CD4-positive, CD25-positive, alpha-beta regulatory T cell (primary cell): ENCODE results near the gene UBQLNL. TPM values are rescaled to one million over a fixed set of nuclear protein-coding genes. Genes with fewer than 3 reads are reported as not detected.

Source experiments
- ATAC-seq, 2 donors: fragments of 150-1000 bp; cut with Tn5 transposase; one replicate each; pipeline ENCODE4 v1.10.0; 2021; ENCODE audit warnings: low read depth in 2 of 2, moderate number of reproducible peaks in 2 of 2, moderate library complexity in 1 of 2
- DNase-seq, 3 donors: peaks; one replicate each; pipeline versions ENCODE4 v3.0.0 to v3.0.0-alpha.2; 2012 to 2022; ENCODE audit warnings: mixed read lengths in 1 of 3
- H3K27ac ChIP-seq: one replicate; pipeline ENCODE4 v1.7.0; 2013; ENCODE audit warnings: mild to moderate bottlenecking, low read length; ENCODE audit not compliant: insufficient read depth, poor library complexity, severe bottlenecking
- H3K27me3 ChIP-seq: one replicate; pipeline ENCODE4 v1.7.0; 2013; ENCODE audit warnings: low read length; ENCODE audit not compliant: control insufficient read depth, insufficient read depth
- H3K36me3 ChIP-seq: one replicate; pipeline ENCODE4 v1.7.0; 2013; ENCODE audit warnings: mild to moderate bottlenecking, low read length, moderate library complexity; ENCODE audit not compliant: control insufficient read depth, insufficient read depth
- H3K4me1 ChIP-seq: 2 replicates; pipeline ENCODE4 v1.7.0; 2013; ENCODE audit warnings: mild to moderate bottlenecking, low read length; ENCODE audit not compliant: insufficient read depth, control insufficient read depth, poor library complexity, severe bottlenecking
- H3K4me3 ChIP-seq: one replicate; pipeline ENCODE4 v1.7.0; 2013; ENCODE audit warnings: low read depth, mild to moderate bottlenecking, low read length, moderate library complexity
- H3K9me3 ChIP-seq, 2 experiments: 1 replicate in 1 of 2; 2 replicates in 1 of 2; pipeline ENCODE4 v1.7.0; 2013; ENCODE audit warnings: low read length in 2 of 2, mild to moderate bottlenecking in 1 of 2, moderate library complexity in 1 of 2; ENCODE audit not compliant: control insufficient read depth in 2 of 2
- H3K27ac Mint-ChIP-seq, 3 donors: one replicate each; pipeline ENCODE4 v1.8.0; 2020 to 2022; ENCODE audit warnings: mild to moderate bottlenecking in 3 of 3, mixed read lengths in 3 of 3, moderate library complexity in 2 of 3
- H3K27me3 Mint-ChIP-seq: one replicate; pipeline ENCODE4 v1.8.0; 2022; ENCODE audit warnings: mild to moderate bottlenecking, mixed read lengths
- H3K36me3 Mint-ChIP-seq: one replicate; pipeline ENCODE4 v1.8.0; 2020; ENCODE audit warnings: mixed read lengths
- H3K4me1 Mint-ChIP-seq, 4 donors: one replicate each; pipeline ENCODE4 v1.8.0; 2020 to 2022; ENCODE audit warnings: mixed read lengths in 4 of 4, mild to moderate bottlenecking in 1 of 4
- H3K4me3 Mint-ChIP-seq, 4 donors: one replicate each; pipeline ENCODE4 v1.8.0; 2020 to 2022; ENCODE audit warnings: mild to moderate bottlenecking in 4 of 4, mixed read lengths in 4 of 4, moderate library complexity in 3 of 4
- H3K9me3 Mint-ChIP-seq, 7 donors: one replicate each; pipeline ENCODE4 v1.8.0; 2020 to 2022; ENCODE audit warnings: mixed read lengths in 7 of 7, mild to moderate bottlenecking in 3 of 7, moderate library complexity in 2 of 7
- polyA plus RNA-seq, 4 donors: library from polyadenylated mRNA; unstranded; fragments of 300-500 nt; fragmentation: Illumina TruSeq; gene quantifications; one replicate each; pipeline ENCODE4 v1.2.3, GENCODE V29; 2021
- total RNA-seq: library from RNA; stranded (reverse); gene quantifications from one replicate; pipeline ENCODE4 v1.2.3, GENCODE V29; 2022

Gene UBQLNL
- total and polyA plus RNA-seq, 5 donors from 2014 or later: 0.32 TPM; not detected in 4

- H3K27ac Mint-ChIP-seq: no peak overlapping the region
- ATAC-seq (no peak), DNase-seq (no peak)
- H3K27me3 Mint-ChIP-seq: peaks cover 2% of the 10 kb centered on the region
- Histone ChIP-seq H3K9me3 (no peaks in the 10 kb centered on the region), H3K27ac (no peak overlapping the region), H3K36me3 (no peaks in the 10 kb centered on the region), H3K4me1 (no peaks in the 10 kb centered on the region), H3K27me3 (peaks cover 6% of the 10 kb centered on the region), H3K4me3 (no peak overlapping the region)
- H3K9me3 Mint-ChIP-seq: peaks cover 0 to 2% (median 0%) of the 10 kb centered on the region in 7 donors
- H3K36me3 Mint-ChIP-seq: no peaks in the 10 kb centered on the region
- H3K4me3 Mint-ChIP-seq: no peak overlapping the region
- H3K4me1 Mint-ChIP-seq: no peaks in the 10 kb centered on the region
Measured at GRCh38 chr11:5486421-5486820, 30.1 kb downstream of the UBQLNL start.

GRCh38 chr11:5486003-5486402 lies 30.5 kb downstream of the UBQLNL start:
- Mint-ChIP-seq H3K9me3 (peaks cover 0 to 2% (median 0%) of the 10 kb centered on the region in 7 donors), H3K4me1 (no peaks in the 10 kb centered on the region), H3K36me3 (no peaks in the 10 kb centered on the region), H3K4me3 (no peak overlapping the region), H3K27me3 (no peaks in the 10 kb centered on the region), H3K27ac (no peak overlapping the region)
- no peaks in the 10 kb centered on the region for H3K36me3 ChIP-seq
- H3K27me3 ChIP-seq: peaks cover 6% of the 10 kb centered on the region
- no peak overlapping the region for H3K27ac ChIP-seq
- DNase-seq (no peak), ATAC-seq (no peak)
- H3K9me3 ChIP-seq: no peaks in the 10 kb centered on the region
- H3K4me3 ChIP-seq: no peak overlapping the region
- H3K4me1 ChIP-seq: no peaks in the 10 kb centered on the region

- no peak for ATAC-seq
- DNase-seq: peak; percentile 2 to 46 (median 42)
- Histone ChIP-seq H3K9me3 (no peaks in the 10 kb centered on the region), H3K27ac (no peak overlapping the region), H3K36me3 (no peaks in the 10 kb centered on the region), H3K4me1 (no peaks in the 10 kb centered on the region), H3K4me3 (no peak overlapping the region), H3K27me3 (no peaks in the 10 kb centered on the region)
- Mint-ChIP-seq H3K27me3 (no peaks in the 10 kb centered on the region), H3K4me1 (no peaks in the 10 kb centered on the region), H3K4me3 (no peak overlapping the region), H3K27ac (no peak overlapping the region), H3K36me3 (no peaks in the 10 kb centered on the region), H3K9me3 (no peaks in the 10 kb centered on the region)
Measured at GRCh38 chr11:5476186-5476819, 40.2 kb downstream of the UBQLNL start.

- Mint-ChIP-seq H3K4me3 (no peak overlapping the region), H3K9me3 (peaks cover 0 to 2% (median 0%) of the 10 kb centered on the region in 7 donors), H3K4me1 (no peaks in the 10 kb centered on the region), H3K36me3 (no peaks in the 10 kb centered on the region), H3K27me3 (no peaks in the 10 kb centered on the region), H3K27ac (no peak overlapping the region)
- Histone ChIP-seq H3K36me3 (no peaks in the 10 kb centered on the region), H3K27ac (no peak overlapping the region), H3K4me3 (no peak overlapping the region), H3K27me3 (no peaks in the 10 kb centered on the region), H3K9me3 (no peaks in the 10 kb centered on the region), H3K4me1 (no peaks in the 10 kb centered on the region)
- ATAC-seq (no peak), DNase-seq (no peak)
Measured at GRCh38 chr11:5473921-5474320, 42.6 kb downstream of the UBQLNL start.

GRCh38 chr11:5467527-5467926 lies 49.0 kb downstream of the UBQLNL start:
- no peaks in the 10 kb centered on the region for H3K27me3 Mint-ChIP-seq
- Histone ChIP-seq H3K27me3 (no peaks in the 10 kb centered on the region), H3K36me3 (no peaks in the 10 kb centered on the region), H3K9me3 (no peaks in the 10 kb centered on the region), H3K27ac (no peak overlapping the region), H3K4me3 (no peak overlapping the region), H3K4me1 (no peaks in the 10 kb centered on the region)
- ATAC-seq: no peak
- H3K27ac Mint-ChIP-seq: no peak overlapping the region
- no peaks in the 10 kb centered on the region for H3K36me3 Mint-ChIP-seq
- no peak overlapping the region for H3K4me3 Mint-ChIP-seq
- H3K4me1 Mint-ChIP-seq: no peaks in the 10 kb centered on the region
- DNase-seq: no peak
- H3K9me3 Mint-ChIP-seq: peaks cover 0 to 2% (median 0%) of the 10 kb centered on the region in 7 donors

Other genes with a start within 250 kb of the UBQLNL start
- not detected for gene HBE1, start 246.8 kb downstream of the UBQLNL start, total RNA-seq
- not detected for gene HBE1, start 246.8 kb downstream of the UBQLNL start, polyA plus RNA-seq
- gene OR51B4, start 214.8 kb downstream of the UBQLNL start, total RNA-seq: not detected
- gene OR51B4, start 214.8 kb downstream of the UBQLNL start, polyA plus RNA-seq: not detected
- not detected for gene OR51B2, start 192.4 kb downstream of the UBQLNL start, total RNA-seq
- not detected for gene OR51B2, start 192.4 kb downstream of the UBQLNL start, polyA plus RNA-seq
- gene OR51B5, start 173.2 kb downstream of the UBQLNL start, total RNA-seq: not detected
- gene OR51B5, start 173.2 kb downstream of the UBQLNL start, polyA plus RNA-seq: under 1 TPM in 1 of 4 donors, not detected in 3; 0.41 TPM
- gene OR51B6, start 165.2 kb downstream of the UBQLNL start, total RNA-seq: not detected
- not detected for gene OR51B6, start 165.2 kb downstream of the UBQLNL start, polyA plus RNA-seq
- not detected for gene OR51M1, start 132.9 kb downstream of the UBQLNL start, total RNA-seq
- gene OR51M1, start 132.9 kb downstream of the UBQLNL start, polyA plus RNA-seq: not detected
- gene OR51Q1, start 94.6 kb downstream of the UBQLNL start, total RNA-seq: not detected
- gene OR51Q1, start 94.6 kb downstream of the UBQLNL start, polyA plus RNA-seq: not detected
- gene OR51I1, start 75.2 kb downstream of the UBQLNL start, total RNA-seq: not detected
- not detected for gene OR51I1, start 75.2 kb downstream of the UBQLNL start, polyA plus RNA-seq
- gene OR51I2, start 67.4 kb downstream of the UBQLNL start, total RNA-seq: not detected
- gene OR51I2, start 67.4 kb downstream of the UBQLNL start, polyA plus RNA-seq: not detected
- gene OR52D1, start 28.0 kb downstream of the UBQLNL start, total RNA-seq: not detected
- gene OR52D1, start 28.0 kb downstream of the UBQLNL start, polyA plus RNA-seq: not detected
- gene UBQLN3, start 6.7 kb downstream of the UBQLNL start, total RNA-seq: 0.49 TPM
- gene UBQLN3, start 6.7 kb downstream of the UBQLNL start, polyA plus RNA-seq: not detected
- 0.37 TPM for gene OR52H1, start 31.8 kb upstream of the UBQLNL start, total RNA-seq
- not detected for gene OR52H1, start 31.8 kb upstream of the UBQLNL start, polyA plus RNA-seq
- not detected for gene OR52B6, start 64.2 kb upstream of the UBQLNL start, total RNA-seq
- not detected for gene OR52B6, start 64.2 kb upstream of the UBQLNL start, polyA plus RNA-seq
- not detected for gene TRIM6, start 79.9 kb upstream of the UBQLNL start, total RNA-seq
- gene TRIM6, start 79.9 kb upstream of the UBQLNL start, polyA plus RNA-seq: under 1 TPM in 1 of 4 donors, not detected in 3; 0.91 TPM
- gene TRIM34, start 108.3 kb upstream of the UBQLNL start, total RNA-seq: 9.8 TPM
- 10 to 100 TPM; 17.5 to 21.3 (median 19.5) TPM for gene TRIM34, start 108.3 kb upstream of the UBQLNL start, polyA plus RNA-seq
- gene TRIM5, start 168.4 kb upstream of the UBQLNL start, total RNA-seq: 15.2 TPM
- gene TRIM5, start 168.4 kb upstream of the UBQLNL start, polyA plus RNA-seq: 1 to 10 TPM; 6.0 to 7.7 (median 7.5) TPM
- 378 TPM for gene TRIM22, start 173.1 kb upstream of the UBQLNL start, total RNA-seq
- 100 to 1,000 TPM; 233 to 336 (median 250) TPM for gene TRIM22, start 173.1 kb upstream of the UBQLNL start, polyA plus RNA-seq
- not detected for gene OR56B1, start 219.7 kb upstream of the UBQLNL start, total RNA-seq
- under 1 TPM in 1 of 4 donors, not detected in 3; 0.09 TPM for gene OR56B1, start 219.7 kb upstream of the UBQLNL start, polyA plus RNA-seq
- gene OR52N4, start 237.5 kb upstream of the UBQLNL start, total RNA-seq: 1.6 TPM
- 1 to 10 TPM in 2 of 4 donors, under 1 TPM in 1, not detected in 1; 0.79 to 2.7 (median 1.3) TPM for gene OR52N4, start 237.5 kb upstream of the UBQLNL start, polyA plus RNA-seq